ENCODE data around the gene C1orf167.

C1orf167 gene

GRCh38 chr1:11764519-11764918, 2.5 kb downstream of the C1orf167 start:
- DNase-seq (ENCODE audit: low spot score), result no peak

- no peak for DNase-seq (ENCODE audit: low spot score)
Observed at GRCh38 chr1:11765661-11766428, 3.9 kb downstream of the C1orf167 start.

GRCh38 chr1:11766429-11766776, 4.4 kb downstream of the C1orf167 start:
- no peak for DNase-seq (ENCODE audit: low spot score)

GRCh38 chr1:11767922-11768704, 6.1 kb downstream of the C1orf167 start:
- DNase-seq (ENCODE audit: low spot score), result peak; percentile 61

- DNase-seq (ENCODE audit: low spot score), result no peak
Observed at GRCh38 chr1:11768821-11769220, 6.8 kb downstream of the C1orf167 start.

- DNase-seq (ENCODE audit: low spot score), result no peak
Observed at GRCh38 chr1:11769274-11769673, 7.3 kb downstream of the C1orf167 start.

- no peak for DNase-seq (ENCODE audit: low spot score)
Observed at GRCh38 chr1:11770011-11770410, 8.0 kb downstream of the C1orf167 start.

GRCh38 chr1:11771481-11772043, 9.6 kb downstream of the C1orf167 start:
- no peak for DNase-seq (ENCODE audit: low spot score)

- no peak for DNase-seq (ENCODE audit: low spot score)
Observed at GRCh38 chr1:11772458-11772857, 10.5 kb downstream of the C1orf167 start.

GRCh38 chr1:11774753-11775152, 12.8 kb downstream of the C1orf167 start:
- DNase-seq (ENCODE audit: low spot score), result no peak

- no peak for DNase-seq (ENCODE audit: low spot score)
Observed at GRCh38 chr1:11777658-11778322, 15.8 kb downstream of the C1orf167 start.

- no peak for DNase-seq (ENCODE audit: low spot score)
Observed at GRCh38 chr1:11778336-11778735, 16.3 kb downstream of the C1orf167 start.

- no peak for DNase-seq (ENCODE audit: low spot score)
Observed at GRCh38 chr1:11778844-11779623, 17.0 kb downstream of the C1orf167 start.

- DNase-seq (ENCODE audit: low spot score), result no peak
Observed at GRCh38 chr1:11779715-11780379, 17.9 kb downstream of the C1orf167 start.

- DNase-seq (ENCODE audit: low spot score), result no peak
Observed at GRCh38 chr1:11780380-11781147, 18.6 kb downstream of the C1orf167 start.

GRCh38 chr1:11781297-11781696, 19.3 kb downstream of the C1orf167 start:
- DNase-seq (ENCODE audit: low spot score), result no peak

GRCh38 chr1:11782127-11782708, 20.2 kb downstream of the C1orf167 start:
- no peak for DNase-seq (ENCODE audit: low spot score)

- no peak for DNase-seq (ENCODE audit: low spot score)
Observed at GRCh38 chr1:11783556-11783955, 21.6 kb downstream of the C1orf167 start.

- DNase-seq (ENCODE audit: low spot score), result no peak
Observed at GRCh38 chr1:11784256-11784992, 22.4 kb downstream of the C1orf167 start.
